WERI-Rb-1 (cell line): ENCODE measurements around the gene NUDT14.

ENCODE experiments used
- DNase-seq: peaks from one replicate; pipeline ENCODE4 v3.0.0-alpha.2; 2020
- H3K27ac ChIP-seq: fragments of 250-450 bp; sonication (Bioruptor Pico); 2 replicates; pipeline ENCODE4 v1.5.1; 2020; ENCODE audit warnings: mild to moderate bottlenecking, moderate library complexity
- H3K27me3 ChIP-seq: fragments of 250-450 bp; sonication (Bioruptor Pico); 2 replicates; pipeline ENCODE4 v1.5.1; 2021; ENCODE audit warnings: mild to moderate bottlenecking, low read depth, moderate library complexity; ENCODE audit not compliant: insufficient read depth, severe bottlenecking
- H3K36me3 ChIP-seq: fragments of 250-450 bp; sonication (Bioruptor Pico); 2 replicates; pipeline ENCODE4 v1.5.1; 2020; ENCODE audit warnings: mild to moderate bottlenecking, moderate library complexity
- H3K4me3 ChIP-seq: 2 replicates; pipeline ENCODE4 v1.5.1; 2011; ENCODE audit warnings: low read depth, mild to moderate bottlenecking, control low read depth, low read length
- H3K9me3 ChIP-seq: fragments of 250-450 bp; sonication (Bioruptor Pico); 2 replicates; pipeline ENCODE4 v1.5.1; 2021; ENCODE audit warnings: mild to moderate bottlenecking, moderate library complexity; ENCODE audit not compliant: severe bottlenecking
- CTCF ChIP-seq: IDR thresholded peaks from 2 replicates; pipeline ENCODE4 v1.5.1; 2011; ENCODE audit warnings: low read depth, mild to moderate bottlenecking, control low read depth, inconsistent platforms, low read length

NUDT14 gene

DNA sequence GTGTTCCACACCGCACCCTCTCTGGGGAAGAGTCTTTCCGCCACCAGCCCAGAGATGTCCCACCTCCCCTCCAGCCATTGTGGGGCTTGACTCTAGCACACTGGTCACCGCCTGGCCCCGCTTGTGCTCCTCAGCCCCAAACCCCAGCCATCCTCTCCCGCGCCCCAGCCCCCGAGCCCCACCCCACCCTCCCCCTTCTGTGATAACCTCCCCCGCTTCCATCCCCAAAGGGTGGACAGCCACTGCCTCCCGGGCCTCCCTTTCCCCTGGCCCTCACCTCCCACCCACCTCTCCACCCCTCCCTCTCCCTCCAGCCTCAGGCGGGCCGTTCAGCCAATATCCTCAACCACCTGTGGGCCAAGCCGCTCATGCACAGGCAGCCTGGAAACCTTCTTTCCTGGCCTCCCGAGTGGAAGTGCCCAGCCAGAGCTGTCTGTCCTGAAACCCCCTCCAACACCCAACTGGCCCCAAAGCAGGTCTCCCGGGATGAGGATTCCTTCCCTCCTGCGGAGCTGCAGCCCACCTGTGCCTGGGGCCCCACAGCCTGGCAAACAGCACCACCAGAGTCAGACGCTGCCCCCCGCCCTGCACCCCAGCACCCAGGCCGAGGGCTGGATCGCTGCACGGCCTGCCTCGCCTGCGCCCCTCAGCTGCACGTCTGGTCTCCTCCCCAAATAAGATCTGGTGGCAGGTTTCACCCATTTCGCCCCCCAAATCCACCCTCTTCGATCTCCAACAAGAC lies 27.1 kb upstream of the NUDT14 start:
- Histone ChIP-seq H3K27ac (no peak overlapping the region), H3K27me3 (no peaks in the 10 kb centered on the region)
- DNase-seq, result no peak

GRCh38 chr14:105207460-105207901 lies 26.4 kb upstream of the NUDT14 start:
- no peak for DNase-seq
- H3K4me3 ChIP-seq, result no peak overlapping the region
- no peak overlapping the region for H3K27ac ChIP-seq
- peak; percentile 41 for TF ChIP-seq CTCF
- peaks cover 22% of the 10 kb centered on the region for H3K36me3 ChIP-seq
- no peaks in the 10 kb centered on the region for H3K27me3 ChIP-seq
- no peaks in the 10 kb centered on the region for H3K9me3 ChIP-seq

More for the DNA sequence above, 27.1 kb upstream of the NUDT14 start:
- Histone ChIP-seq H3K36me3 (peaks cover 25% of the 10 kb centered on the region), H3K4me3 (no peak overlapping the region), H3K9me3 (no peaks in the 10 kb centered on the region)
- TF ChIP-seq CTCF, result no peak

DNA sequence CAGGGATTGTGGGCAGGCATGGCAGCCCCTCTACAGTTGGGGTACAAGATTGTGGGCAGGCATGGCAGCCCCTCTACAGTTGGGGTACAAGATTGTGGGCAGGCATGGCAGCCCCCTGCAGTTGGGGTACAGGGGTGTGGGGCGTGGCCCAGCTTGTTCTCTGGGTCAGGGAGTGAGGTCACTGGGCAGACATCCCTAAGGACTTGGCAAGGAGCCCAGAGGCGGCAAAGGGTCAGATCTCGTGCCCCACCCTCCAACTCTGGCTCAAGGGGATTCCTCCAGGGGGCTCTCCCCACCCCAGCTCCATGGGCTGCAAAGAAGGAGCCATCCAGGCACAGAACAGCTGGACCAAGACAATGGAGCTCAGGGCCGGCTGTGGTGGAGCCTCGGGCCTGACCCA lies 25.8 kb upstream of the NUDT14 start:
- no peak for DNase-seq
- no peak for TF ChIP-seq CTCF
- Histone ChIP-seq H3K27ac (no peak overlapping the region), H3K4me3 (no peak overlapping the region), H3K9me3 (no peaks in the 10 kb centered on the region), H3K36me3 (peaks cover 16% of the 10 kb centered on the region), H3K27me3 (no peaks in the 10 kb centered on the region)

- no peak for DNase-seq
- no peak for TF ChIP-seq CTCF
- Histone ChIP-seq H3K27ac (no peak overlapping the region), H3K4me3 (no peak overlapping the region), H3K9me3 (no peaks in the 10 kb centered on the region), H3K27me3 (no peaks in the 10 kb centered on the region), H3K36me3 (peaks cover 5% of the 10 kb centered on the region)
Measured at GRCh38 chr14:105205673-105206208, 24.6 kb upstream of the NUDT14 start.

DNA sequence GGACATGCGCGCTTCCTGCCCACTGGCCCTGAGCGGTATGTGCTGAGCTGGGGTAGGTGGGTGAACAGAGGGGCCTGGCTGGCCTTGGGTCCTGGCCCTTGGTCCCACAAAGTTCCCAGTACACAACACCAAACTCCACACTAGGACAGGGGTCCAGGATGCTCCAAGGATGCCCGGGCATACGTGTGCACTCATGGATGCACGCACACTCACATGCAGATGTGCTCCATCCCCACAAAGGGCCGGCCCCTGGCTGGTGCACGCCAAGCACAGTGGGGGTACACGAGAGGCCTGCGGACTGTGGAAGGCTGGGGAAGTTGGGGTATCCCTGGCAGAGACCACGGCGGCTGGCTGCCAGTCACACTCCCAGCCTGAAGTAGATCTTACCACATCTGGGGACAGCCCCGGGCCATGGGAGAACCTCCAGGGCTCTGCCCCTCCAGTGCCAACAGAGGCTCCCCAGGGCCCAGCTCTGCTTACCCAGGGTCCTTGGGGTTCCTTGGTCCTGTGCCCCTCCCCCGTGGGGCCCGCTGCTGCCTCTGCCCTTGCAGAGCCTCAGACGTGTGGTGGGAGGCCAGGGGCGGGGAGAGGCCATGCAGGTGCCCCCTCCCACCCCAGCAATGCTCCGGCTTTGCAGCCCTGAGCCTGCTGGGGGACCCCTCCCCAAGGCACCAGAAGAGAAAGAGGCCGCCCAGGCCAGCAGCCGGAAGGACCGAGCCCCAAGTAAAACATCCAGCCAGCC lies 24.0 kb upstream of the NUDT14 start:
- Histone ChIP-seq H3K27ac (no peak overlapping the region), H3K4me3 (no peak overlapping the region), H3K36me3 (peaks cover 3% of the 10 kb centered on the region), H3K27me3 (no peaks in the 10 kb centered on the region), H3K9me3 (no peaks in the 10 kb centered on the region)
- no peak for DNase-seq
- TF ChIP-seq CTCF, result no peak
